ENCODE data around the gene MAML2. TPM values are rescaled to one million over a fixed set of nuclear protein-coding genes. Genes with fewer than 3 reads are reported as not detected.

The MAML2 gene
- total and polyA plus RNA-seq, 9 of the 15 experiments (the other 6 are each of a cell fraction or from before 2014, with no cell fraction given) = 0.79 to 6.8 (median 4.8) TPM

GRCh38 chr11:96329855-96330510 lies 13.0 kb downstream of the MAML2 start:
- peak overlapping the region; percentile 65 for H2AFZ ChIP-seq (ENCODE audit: low read depth, low read length)
- no peaks in the 10 kb centered on the region for H3K27me3 ChIP-seq (ENCODE audit: control insufficient read depth in 2 of 2, insufficient read depth in 2 of 2, low read length in 2 of 2)
- peak overlapping the region; percentile 79; the same call in 2 of the 3 replicates for H3K27ac ChIP-seq (ENCODE audit: extremely low read depth, low read depth, low read length)
- peak overlapping the region; percentile 40 for H3K4me2 ChIP-seq (ENCODE audit: insufficient read depth, low read length)
- ChIA-PET POLR2A (interaction anchor here (1.4 kb wide), 1 partner anchor 9 kb away, joined by 3 read pairs; no protein-coding TSS in a partner anchor), CTCF (ENCODE audit: low intra/inter-chr PET ratio) (interaction anchor here (1.3 kb wide), 1 partner anchor 8 kb away, joined by 3 read pairs; no protein-coding TSS in a partner anchor)
- H3K9me1 ChIP-seq (ENCODE audit: control insufficient read depth, insufficient read depth, low read length) = no peaks in the 10 kb centered on the region
- TF ChIP-seq GTF2E2 (tag; IDR thresholded peaks at IDR 0.05) (0 out of 2 replicates have a peak, but pooled peaks have one; percentile 10), GTF2F1 (IDR thresholded peaks at IDR 0.05; ENCODE audit: low read depth, low read length) (no peak)
- peak overlapping the region in 1 of 2 experiments; percentile 62; a peak in 1 of 4 replicates for H3K9ac ChIP-seq (ENCODE audit: insufficient read depth in 1 of 2, low read depth in 2 of 2, low read length in 2 of 2)
- H3K9me3 ChIP-seq (replicated peaks; ENCODE audit: control insufficient read depth, insufficient read depth, low read depth, low read length) = no peaks in the 10 kb centered on the region
- ATAC-seq (no peak; the same call in 1 of the 3 replicates), DNase-seq (ENCODE audit: extremely low read depth in 1 of 4, low spot score in 3 of 4) (no peak), FAIRE-seq (no peak)
- in situ Hi-C loops (cut with MboI) = no loop called here
- no TSS peak for BruUV-seq (replicated peaks)
- 32% methylated on average over 3 of the region's 3 CpGs for WGBS (ENCODE audit: insufficient coverage, low coverage, missing lambda C conversion rate)
- H3K79me2 ChIP-seq (ENCODE audit: control insufficient read depth, insufficient read depth, low read length) = peaks cover 71% of the 10 kb centered on the region
- H4K20me1 ChIP-seq (replicated peaks; ENCODE audit: control insufficient read depth, insufficient read depth, low read length) = no peaks in the 10 kb centered on the region
- H3K36me3 ChIP-seq (ENCODE audit: control insufficient read depth, insufficient read depth, low read length) = no peaks in the 10 kb centered on the region
- no peak overlapping the region for H3K4me3 ChIP-seq
- intact Hi-C loops (cut with micrococcal nuclease) = no loop called here
- H3K4me1 ChIP-seq (replicated peaks in 1 of 2; ENCODE audit: control insufficient read depth in 2 of 2, insufficient read depth in 2 of 2, low read length in 2 of 2) = peaks cover 21 to 57% of the 10 kb centered on the region in 2 experiments; a peak in 4 of 5 replicates

- H3K9me3 ChIP-seq (replicated peaks; ENCODE audit: control insufficient read depth, insufficient read depth, low read depth, low read length) = no peaks in the 10 kb centered on the region
- WGBS (ENCODE audit: insufficient coverage, low coverage, missing lambda C conversion rate) = 18% methylated on average over 1 of the region's 1 CpG
- H3K4me1 ChIP-seq (replicated peaks in 1 of 2; ENCODE audit: control insufficient read depth in 2 of 2, insufficient read depth in 2 of 2, low read length in 2 of 2) = peaks cover 21 to 62% of the 10 kb centered on the region in 2 experiments; a peak in 4 of 5 replicates
- H3K27me3 ChIP-seq (ENCODE audit: control insufficient read depth in 2 of 2, insufficient read depth in 2 of 2, low read length in 2 of 2) = no peaks in the 10 kb centered on the region
- BruUV-seq (replicated peaks) = no TSS peak
- H4K20me1 ChIP-seq (replicated peaks; ENCODE audit: control insufficient read depth, insufficient read depth, low read length) = no peaks in the 10 kb centered on the region
- peak overlapping the region in 1 of 2 experiments; percentile 62; a peak in 3 of 4 replicates for H3K9ac ChIP-seq (ENCODE audit: insufficient read depth in 1 of 2, low read depth in 2 of 2, low read length in 2 of 2)
- CTCF ChIA-PET (ENCODE audit: low intra/inter-chr PET ratio) = interaction anchor here (1.3 kb wide), 1 partner anchor 9 kb away, joined by 3 read pairs; no protein-coding TSS in a partner anchor
- intact Hi-C loops (cut with micrococcal nuclease) = no loop called here
- peak overlapping the region; percentile 40 for H3K4me2 ChIP-seq (ENCODE audit: insufficient read depth, low read length)
- H3K79me2 ChIP-seq (ENCODE audit: control insufficient read depth, insufficient read depth, low read length) = peaks cover 71% of the 10 kb centered on the region
- H3K9me1 ChIP-seq (ENCODE audit: control insufficient read depth, insufficient read depth, low read length) = no peaks in the 10 kb centered on the region
- no peak overlapping the region for H3K4me3 ChIP-seq
- POLR2A ChIA-PET = interaction anchor here (1.0 to 2.8 kb wide), 2 partner anchors 8 to 21 kb away, joined by 3 to 12 read pairs; no protein-coding TSS in a partner anchor
- ATAC-seq (peak; percentile 26), DNase-seq (ENCODE audit: extremely low read depth in 1 of 4, low spot score in 3 of 4) (peak in 1 of 4 experiments; percentile 61), FAIRE-seq (no peak)
- in situ Hi-C loops (cut with MboI) = no loop called here
- H2AFZ ChIP-seq (ENCODE audit: low read depth, low read length) = peak overlapping the region; percentile 65
- H3K27ac ChIP-seq (ENCODE audit: extremely low read depth, low read depth, low read length) = peak overlapping the region; percentile 79
- H3K36me3 ChIP-seq (ENCODE audit: control insufficient read depth, insufficient read depth, low read length) = no peaks in the 10 kb centered on the region
- TF ChIP-seq TEAD4 (IDR thresholded peaks at IDR 0.05; ENCODE audit: low read length) (peak; percentile 49; the same call in 1 of the 2 replicates), TEAD4 (CRISPR knock-in tag; IDR thresholded peaks at IDR 0.05; ENCODE audit: borderline replicate concordance) (no peak), JUND (IDR thresholded peaks at IDR 0.05; ENCODE audit: borderline replicate concordance, low read depth, low read length) (0 out of 2 replicates have a peak, but pooled peaks have one; percentile 11), JUND (tag; IDR thresholded peaks at IDR 0.05; ENCODE audit: borderline replicate concordance, low read depth, low read length) (no peak; the same call in 2 of the 3 replicates), ZNF324 (CRISPR knock-in tag; IDR thresholded peaks at IDR 0.05) (no peak), SMARCE1 (IDR thresholded peaks at IDR 0.05) (0 out of 2 replicates have a peak, but pooled peaks have one; percentile 27), SMAD4 (CRISPR knock-in tag; conservative IDR thresholded peaks at IDR 0.05) (0 out of 2 replicates have a peak, but pooled peaks have one; percentile 12), BRD9 (IDR thresholded peaks at IDR 0.05; ENCODE audit: low read depth, partially characterized antibody) (peak; percentile 54), STAT5A (IDR thresholded peaks at IDR 0.05; ENCODE audit: borderline replicate concordance, low read length) (peak; percentile 50; the same call in 1 of the 2 replicates), EHMT2 (IDR thresholded peaks at IDR 0.05) (0 out of 2 replicates have a peak, but pooled peaks have one; percentile 17), SRSF3 (IDR thresholded peaks at IDR 0.05; ENCODE audit: insufficient read depth, low read length) (no peak), CC2D1A (IDR thresholded peaks at IDR 0.05) (no peak)
- TF ChIP-seq, protein P1, sequence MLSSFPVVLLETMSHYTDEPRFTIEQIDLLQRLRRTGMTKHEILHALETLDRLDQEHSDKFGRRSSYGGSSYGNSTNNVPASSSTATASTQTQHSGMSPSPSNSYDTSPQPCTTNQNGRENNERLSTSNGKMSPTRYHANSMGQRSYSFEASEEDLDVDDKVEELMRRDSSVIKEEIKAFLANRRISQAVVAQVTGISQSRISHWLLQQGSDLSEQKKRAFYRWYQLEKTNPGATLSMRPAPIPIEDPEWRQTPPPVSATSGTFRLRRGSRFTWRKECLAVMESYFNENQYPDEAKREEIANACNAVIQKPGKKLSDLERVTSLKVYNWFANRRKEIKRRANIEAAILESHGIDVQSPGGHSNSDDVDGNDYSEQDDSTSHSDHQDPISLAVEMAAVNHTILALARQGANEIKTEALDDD (IDR thresholded peaks at IDR 0.05) = peak; percentile 94
Observed at GRCh38 chr11:96329419-96329818, 13.6 kb downstream of the MAML2 start.

All from K562 (cell line).